ENCODE results near the gene WASF2. TPM values are rescaled to one million over a fixed set of nuclear protein-coding genes. Genes with fewer than 3 reads are reported as not detected.

WASF2 gene
- total and polyA plus RNA-seq, 2 of the 13 experiments (the other 11 are each of a cell fraction or from before 2014, with no cell fraction given) = 10.4 to 27.7 TPM

DNA sequence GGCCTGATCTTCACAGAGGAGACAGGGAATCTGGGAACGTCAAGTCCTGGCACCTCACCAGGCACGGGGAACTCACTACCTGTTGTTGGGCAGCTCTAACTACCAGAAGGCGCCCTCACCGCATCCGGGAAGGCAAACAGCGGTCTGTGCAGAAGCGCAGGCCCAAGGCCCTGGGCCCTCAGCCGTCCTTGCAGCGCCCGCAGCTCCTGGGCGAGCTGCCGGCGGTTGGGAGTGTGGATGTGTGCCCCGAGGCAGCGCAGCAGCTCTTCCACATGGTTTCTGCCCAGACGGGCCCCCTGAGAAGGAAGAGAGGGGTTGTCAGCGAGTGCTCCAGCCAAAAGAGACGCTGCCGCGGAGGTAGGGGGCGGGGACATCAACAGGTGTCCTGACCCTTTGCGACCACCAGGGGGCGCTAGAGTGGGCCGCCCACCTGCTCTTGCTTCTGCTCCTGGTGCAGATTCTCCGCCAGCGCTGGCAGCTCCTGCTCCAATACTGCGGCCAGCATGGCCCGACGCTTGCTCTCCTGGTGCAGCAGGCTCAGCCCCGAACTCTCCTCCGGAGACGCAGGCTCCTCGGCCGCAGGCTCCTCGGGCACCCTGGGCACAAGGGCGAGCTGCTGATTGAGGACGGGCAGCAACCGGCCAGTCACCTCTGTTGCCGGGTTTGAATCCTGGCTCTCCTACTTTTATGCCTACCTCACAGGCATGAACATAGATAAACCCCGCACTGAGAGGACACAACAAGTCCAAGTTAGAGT lies 132.5 kb downstream of the WASF2 start (continued):
- TF ChIP-seq ZNF572 (CRISPR knock-in tag; IDR thresholded peaks at IDR 0.05) (no peak), AGO1 (IDR thresholded peaks at IDR 0.05; ENCODE audit: low read depth, low read length, poor library complexity, severe bottlenecking) (no peak), ZNF687 (CRISPR knock-in tag; IDR thresholded peaks at IDR 0.05) (peak; percentile 73), MIER3 (CRISPR knock-in tag; IDR thresholded peaks at IDR 0.05; ENCODE audit: borderline replicate concordance) (no peak), PRDM4 (CRISPR knock-in tag; IDR thresholded peaks at IDR 0.05; ENCODE audit: borderline replicate concordance) (0 out of 2 replicates have a peak, but pooled peaks have one; percentile 37), ZNF549 (CRISPR knock-in tag; IDR thresholded peaks at IDR 0.05) (no peak), ARID4A (CRISPR knock-in tag; IDR thresholded peaks at IDR 0.05; ENCODE audit: borderline replicate concordance) (peak; percentile 64; the same call in 1 of the 2 replicates), SIX4 (CRISPR knock-in tag; IDR thresholded peaks at IDR 0.05) (no peak)
- TF ChIP-seq, protein P1, sequence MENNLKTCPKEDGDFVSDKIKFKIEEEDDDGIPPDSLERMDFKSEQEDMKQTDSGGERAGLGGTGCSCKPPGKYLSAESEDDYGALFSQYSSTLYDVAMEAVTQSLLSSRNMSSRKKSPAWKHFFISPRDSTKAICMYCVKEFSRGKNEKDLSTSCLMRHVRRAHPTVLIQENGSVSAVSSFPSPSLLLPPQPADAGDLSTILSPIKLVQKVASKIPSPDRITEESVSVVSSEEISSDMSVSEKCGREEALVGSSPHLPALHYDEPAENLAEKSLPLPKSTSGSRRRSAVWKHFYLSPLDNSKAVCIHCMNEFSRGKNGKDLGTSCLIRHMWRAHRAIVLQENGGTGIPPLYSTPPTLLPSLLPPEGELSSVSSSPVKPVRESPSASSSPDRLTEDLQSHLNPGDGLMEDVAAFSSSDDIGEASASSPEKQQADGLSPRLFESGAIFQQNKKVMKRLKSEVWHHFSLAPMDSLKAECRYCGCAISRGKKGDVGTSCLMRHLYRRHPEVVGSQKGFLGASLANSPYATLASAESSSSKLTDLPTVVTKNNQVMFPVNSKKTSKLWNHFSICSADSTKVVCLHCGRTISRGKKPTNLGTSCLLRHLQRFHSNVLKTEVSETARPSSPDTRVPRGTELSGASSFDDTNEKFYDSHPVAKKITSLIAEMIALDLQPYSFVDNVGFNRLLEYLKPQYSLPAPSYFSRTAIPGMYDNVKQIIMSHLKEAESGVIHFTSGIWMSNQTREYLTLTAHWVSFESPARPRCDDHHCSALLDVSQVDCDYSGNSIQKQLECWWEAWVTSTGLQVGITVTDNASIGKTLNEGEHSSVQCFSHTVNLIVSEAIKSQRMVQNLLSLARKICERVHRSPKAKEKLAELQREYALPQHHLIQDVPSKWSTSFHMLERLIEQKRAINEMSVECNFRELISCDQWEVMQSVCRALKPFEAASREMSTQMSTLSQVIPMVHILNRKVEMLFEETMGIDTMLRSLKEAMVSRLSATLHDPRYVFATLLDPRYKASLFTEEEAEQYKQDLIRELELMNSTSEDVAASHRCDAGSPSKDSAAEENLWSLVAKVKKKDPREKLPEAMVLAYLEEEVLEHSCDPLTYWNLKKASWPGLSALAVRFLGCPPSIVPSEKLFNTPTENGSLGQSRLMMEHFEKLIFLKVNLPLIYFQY (CRISPR knock-in tag; IDR thresholded peaks at IDR 0.05; ENCODE audit: borderline replicate concordance) = no peak
- TF ChIP-seq, protein P2, sequence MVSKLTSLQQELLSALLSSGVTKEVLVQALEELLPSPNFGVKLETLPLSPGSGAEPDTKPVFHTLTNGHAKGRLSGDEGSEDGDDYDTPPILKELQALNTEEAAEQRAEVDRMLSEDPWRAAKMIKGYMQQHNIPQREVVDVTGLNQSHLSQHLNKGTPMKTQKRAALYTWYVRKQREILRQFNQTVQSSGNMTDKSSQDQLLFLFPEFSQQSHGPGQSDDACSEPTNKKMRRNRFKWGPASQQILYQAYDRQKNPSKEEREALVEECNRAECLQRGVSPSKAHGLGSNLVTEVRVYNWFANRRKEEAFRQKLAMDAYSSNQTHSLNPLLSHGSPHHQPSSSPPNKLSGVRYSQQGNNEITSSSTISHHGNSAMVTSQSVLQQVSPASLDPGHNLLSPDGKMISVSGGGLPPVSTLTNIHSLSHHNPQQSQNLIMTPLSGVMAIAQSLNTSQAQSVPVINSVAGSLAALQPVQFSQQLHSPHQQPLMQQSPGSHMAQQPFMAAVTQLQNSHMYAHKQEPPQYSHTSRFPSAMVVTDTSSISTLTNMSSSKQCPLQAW (CRISPR knock-in tag; IDR thresholded peaks at IDR 0.05) = 0 out of 2 replicates have a peak, but pooled peaks have one; percentile 37
